ENCODE data around the gene KDELR3.

KDELR3 gene

GRCh38 chr22:38440747-38441350 is 27.0 kb upstream of the KDELR3 start:
- no peak for DNase-seq

GRCh38 chr22:38441620-38442287 is 26.1 kb upstream of the KDELR3 start:
- DNase-seq, result no peak

GRCh38 chr22:38442967-38443627 is 24.8 kb upstream of the KDELR3 start:
- no peak for DNase-seq

- no peak for DNase-seq
Observed at GRCh38 chr22:38443628-38444521, 24.0 kb upstream of the KDELR3 start.

GRCh38 chr22:38444783-38445182 is 23.1 kb upstream of the KDELR3 start:
- DNase-seq, result no peak

- no peak for DNase-seq
Observed at GRCh38 chr22:38446018-38446601, 21.8 kb upstream of the KDELR3 start.

DNA sequence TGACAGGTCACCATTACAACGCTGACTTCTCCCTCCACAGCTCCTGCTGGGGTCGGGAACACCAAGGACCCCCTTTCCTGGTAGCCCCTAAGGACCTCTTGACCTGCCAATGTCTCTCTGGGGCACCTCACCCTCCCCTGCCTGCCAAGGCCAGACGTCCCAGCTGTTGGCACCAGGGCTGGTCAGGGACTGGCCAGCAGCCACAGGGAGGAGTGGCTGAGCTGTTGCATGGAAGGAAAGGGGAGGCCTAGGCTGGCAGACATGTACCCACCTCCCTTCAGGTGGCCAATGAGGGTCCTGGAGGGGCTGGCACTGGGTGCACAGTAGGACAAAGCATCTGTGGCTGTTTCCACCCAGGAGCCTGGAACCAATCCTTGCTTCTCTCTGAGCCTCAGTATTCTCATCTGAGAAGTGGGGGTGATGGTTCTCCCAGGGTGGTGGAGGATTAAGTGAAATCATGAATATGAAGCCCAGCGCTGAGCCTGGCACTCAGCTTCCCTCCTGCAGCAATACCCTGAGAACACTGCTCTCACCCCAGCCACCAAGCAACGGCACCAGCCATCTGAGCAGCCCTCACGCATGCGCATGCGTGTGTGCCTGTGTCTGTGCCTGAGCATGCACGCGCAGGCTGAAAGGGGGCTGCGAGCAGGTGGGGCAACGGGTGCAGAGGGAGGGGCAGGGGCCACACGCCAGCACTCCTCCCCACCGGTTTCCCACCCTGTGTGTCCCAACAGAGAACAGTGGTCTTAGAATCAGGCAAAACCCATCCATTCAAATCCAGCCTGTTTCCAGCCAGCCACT is 18.8 kb upstream of the KDELR3 start:
- no peak for DNase-seq

GRCh38 chr22:38449776-38450175 is 18.1 kb upstream of the KDELR3 start:
- DNase-seq, result no peak

DNA sequence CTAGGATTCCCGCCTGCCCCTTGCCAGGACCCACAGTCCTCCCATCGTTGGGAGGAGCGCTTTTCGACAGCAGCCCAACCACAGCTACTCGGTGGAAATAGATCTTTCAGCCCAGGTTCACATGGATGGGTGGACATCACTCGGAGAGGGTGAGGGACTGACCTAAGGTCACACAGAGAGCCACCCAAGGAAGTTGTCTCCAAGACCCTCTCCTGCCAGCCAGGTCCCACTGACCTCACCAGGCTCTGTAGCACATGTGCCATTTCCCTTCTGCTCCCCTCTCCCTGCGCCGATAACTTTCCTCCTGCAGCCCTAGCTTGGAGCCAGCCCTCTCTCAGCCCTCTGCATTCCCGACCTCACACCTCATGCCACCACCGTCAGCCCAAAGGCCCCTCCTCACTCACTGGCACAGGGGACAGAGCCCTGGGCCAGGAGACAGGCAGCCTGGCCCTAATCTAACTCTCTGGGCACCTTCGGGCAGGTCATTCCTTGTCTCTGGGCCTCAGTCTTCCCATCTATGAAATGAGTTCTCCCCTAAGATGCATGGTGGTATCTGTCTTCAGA is 17.6 kb upstream of the KDELR3 start:
- DNase-seq, result no peak

- no peak for DNase-seq
Observed at GRCh38 chr22:38451404-38451803, 16.5 kb upstream of the KDELR3 start.

- DNase-seq, result no peak
Observed at GRCh38 chr22:38451864-38452263, 16.0 kb upstream of the KDELR3 start.

DNA sequence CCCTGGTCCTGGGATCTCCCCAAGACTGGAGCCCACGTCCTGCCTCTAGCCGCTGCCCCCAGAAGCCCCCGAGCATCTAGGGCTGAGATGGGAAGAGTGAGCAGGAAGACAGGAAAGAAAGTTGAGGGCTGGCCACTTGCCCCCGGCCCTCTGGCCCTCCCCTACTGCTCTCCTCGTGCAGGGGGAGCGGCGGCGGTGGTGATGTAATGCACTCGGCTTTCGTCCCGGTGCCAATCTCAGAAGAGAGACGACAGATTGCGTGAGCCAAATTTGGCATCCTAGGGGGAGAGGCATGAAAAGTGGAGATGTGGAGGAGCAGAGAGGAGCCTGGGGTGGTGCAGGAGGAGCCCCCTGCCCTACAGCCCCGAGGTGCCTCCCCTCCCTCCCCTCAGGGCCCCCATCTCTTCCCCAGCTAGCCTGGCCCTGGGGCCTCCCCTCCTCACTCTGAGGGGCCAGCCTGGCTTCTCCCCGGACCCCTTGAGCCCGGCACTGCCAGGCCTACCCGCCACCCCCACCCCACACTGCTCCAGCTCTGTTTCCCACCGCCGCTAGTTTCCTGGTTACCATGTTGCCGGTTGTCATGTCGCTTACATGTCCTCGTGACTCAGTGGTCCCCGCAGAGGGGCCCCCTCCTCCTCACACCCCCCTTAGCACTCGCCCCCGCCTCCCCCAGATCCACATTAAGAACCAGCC is 15.4 kb upstream of the KDELR3 start:
- no peak for DNase-seq

DNA sequence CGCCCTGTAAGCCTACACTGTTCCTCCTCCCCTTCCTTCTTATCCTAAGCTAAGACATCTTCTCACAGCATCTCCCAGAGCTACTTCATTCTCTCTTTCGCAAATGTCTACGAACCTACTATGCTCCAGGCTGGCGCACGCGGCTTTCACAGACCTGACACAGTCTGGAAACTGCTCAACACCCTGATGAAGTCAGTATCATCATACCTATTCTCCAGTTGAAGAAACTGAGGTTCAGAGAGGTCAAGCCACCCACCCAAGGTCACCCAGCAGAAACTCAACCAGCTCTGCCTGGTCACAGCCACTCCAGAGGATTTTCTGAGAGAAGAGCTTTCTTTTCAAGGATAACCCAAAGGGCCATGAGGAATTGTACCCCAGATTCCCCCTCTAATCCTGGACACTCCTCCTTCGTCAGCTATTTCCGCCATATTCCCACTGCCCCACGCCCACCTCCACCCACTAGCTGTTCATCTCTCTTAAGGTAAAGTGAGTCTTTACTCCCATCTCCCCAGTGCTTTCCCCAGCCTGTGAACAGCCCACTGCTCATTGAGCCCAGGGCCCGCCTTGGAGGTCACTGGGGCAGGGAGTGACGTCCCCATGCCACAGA is 14.7 kb upstream of the KDELR3 start:
- no peak for DNase-seq

DNA sequence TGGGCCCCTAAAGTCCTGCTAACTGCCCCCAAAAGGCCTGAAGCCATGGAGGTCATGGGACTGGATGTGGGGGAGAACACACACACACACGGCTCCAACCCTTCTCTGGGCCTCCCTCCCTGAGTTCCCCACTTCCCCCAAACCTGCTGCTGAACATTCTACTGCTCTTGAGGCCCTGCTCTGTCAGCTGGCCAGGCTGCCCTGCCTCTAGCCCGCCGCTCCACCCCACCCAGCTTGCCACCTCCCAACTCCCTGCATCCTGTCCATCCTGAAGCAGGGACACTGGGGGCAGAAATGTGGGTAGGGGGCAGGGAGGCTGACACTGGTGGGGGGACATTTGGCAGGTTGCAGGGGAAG is 13.9 kb upstream of the KDELR3 start:
- no peak for DNase-seq

DNA sequence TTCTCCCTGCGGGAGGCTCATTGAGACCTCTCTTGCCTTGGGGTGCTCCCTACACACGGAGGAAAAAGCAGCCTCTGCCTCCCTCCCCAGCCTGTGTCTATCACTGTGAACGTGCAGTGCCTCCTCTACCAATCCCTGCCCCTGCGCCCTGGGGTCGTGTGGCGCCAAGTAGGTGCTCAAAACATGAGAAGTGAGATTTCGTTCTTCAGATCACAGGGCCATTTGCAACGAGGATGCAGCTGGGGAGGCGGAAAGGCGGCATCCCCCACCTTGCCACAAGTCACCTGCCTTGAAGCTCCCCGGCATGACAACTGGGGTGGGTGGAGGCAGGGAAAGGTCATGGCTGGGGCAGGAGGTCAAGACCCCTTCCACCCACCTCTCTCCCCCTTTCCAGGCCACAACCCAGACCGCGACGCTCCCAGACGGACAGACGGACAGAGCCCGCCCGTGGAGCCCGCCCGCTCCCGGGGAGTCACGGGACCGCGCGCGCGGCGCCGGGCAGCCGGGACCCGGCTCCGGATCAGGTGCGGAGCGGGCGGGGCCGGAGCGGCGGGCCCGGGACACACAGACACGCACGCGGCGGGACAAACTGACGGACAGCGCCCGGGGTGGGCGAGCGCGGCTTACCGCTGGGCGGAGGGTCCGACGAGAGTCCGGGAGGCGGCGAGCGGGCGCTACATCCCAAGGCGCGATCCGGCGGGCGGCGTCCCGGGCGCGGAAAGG is 13.4 kb upstream of the KDELR3 start:
- DNase-seq, result peak in 2 of 3 donors; percentile 17 to 38

- DNase-seq, result no peak
Observed at GRCh38 chr22:38455076-38455529, 12.8 kb upstream of the KDELR3 start, which contains the start of gene KCNJ4. KCNJ4 (minus strand) TSS chr22:38455199; CDS start chr22:38428132, 27,067 bp downstream.

DNA sequence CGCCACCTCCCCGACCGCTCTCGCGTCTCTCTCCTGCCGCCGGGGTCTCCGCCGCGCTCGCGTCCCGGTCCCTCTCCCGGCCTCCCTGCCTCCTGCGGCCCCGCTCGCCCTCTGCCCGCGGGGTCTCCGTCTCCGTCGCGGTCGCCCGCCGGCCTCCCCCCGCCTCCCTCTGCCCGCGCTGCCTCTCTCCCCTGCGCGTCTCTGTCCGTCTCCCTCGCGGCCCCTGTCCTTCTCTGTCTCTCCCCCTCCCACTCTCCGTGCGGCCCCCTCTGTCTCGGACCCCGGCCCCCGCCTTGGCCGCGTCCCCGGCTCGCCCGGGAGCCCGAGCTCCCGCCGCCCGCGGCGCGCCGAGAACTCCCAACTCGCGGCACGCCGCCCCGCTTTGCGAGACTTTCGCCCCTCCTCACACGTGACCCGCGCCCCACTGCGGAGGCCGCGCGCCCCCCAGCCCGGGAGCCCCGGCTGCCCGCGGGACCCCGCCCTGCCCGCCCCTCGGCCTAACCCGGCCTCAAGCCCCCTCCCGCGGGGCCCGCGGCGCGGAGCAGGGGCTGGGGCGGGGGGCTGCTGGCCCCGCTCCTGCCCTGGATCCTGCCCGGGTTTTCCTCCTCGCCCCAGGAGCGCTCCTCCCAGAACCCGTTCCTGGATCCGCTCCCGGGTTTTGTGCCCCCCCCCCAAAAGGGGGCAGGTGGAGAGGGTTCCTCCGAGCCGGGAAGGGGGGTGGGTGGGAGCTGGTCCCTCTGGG is 12.2 kb upstream of the KDELR3 start:
- DNase-seq, result peak in 1 of 3 donors; percentile 37

DNA sequence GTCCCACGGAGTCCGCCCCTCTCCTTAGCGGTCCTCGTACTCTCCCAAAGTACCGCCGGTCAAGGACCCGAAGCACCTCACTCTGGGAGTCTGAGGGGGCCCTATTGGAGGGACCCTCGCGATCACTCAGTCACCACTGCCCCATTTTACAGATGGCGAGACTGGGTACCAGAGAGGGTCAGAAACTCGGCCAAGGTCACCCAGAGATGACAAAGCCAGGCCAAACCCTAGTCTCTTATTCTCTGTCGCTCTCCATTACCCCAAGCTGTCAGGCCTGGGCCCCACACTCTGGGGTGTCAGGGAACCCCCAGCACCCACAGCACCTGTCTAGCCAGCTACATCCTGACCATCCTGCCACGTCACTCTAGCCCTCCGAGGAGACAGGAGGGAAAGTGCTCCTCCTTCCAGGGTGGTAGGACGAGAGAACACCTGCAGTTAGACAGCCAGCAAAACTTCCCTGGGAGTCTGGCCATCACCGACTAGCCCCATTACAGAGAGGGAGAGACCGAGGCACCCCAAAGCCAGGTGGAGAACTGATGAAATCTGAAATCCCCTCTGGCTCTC is 11.5 kb upstream of the KDELR3 start:
- DNase-seq, result no peak

All from suppressor macrophage treated with lipopolysaccharide for 1 hour (primary cell).